GM19193 (cell line): ENCODE results near the gene C9orf40.

Source experiments
- POLR2A ChIP-seq: IDR thresholded peaks from 4 replicates; pipeline ENCODE4 v1.6.1; 2011; ENCODE audit not compliant: insufficient read depth, insufficient read length; ENCODE audit errors: extremely low read depth

C9orf40 gene

DNA sequence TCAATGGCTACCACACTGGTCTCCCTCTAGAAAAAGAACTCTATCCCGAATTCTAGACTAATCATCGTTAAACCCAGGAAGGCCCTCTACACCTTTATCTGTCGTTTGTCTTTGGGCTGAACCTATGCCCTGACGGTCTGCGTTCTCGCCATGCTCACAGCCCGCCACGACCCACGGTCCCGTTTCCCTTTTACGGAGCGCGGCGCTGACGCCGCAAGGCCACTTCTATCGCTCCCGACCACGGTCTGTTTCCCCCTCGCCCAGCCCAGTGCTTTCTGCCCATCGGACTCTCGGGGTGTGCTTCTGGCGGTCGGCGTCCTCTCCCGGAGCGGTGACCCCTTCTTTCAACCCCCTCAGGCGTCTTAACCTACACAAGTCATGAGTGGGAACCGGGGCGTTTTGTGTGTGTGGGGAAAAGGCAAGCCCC, 974 bp downstream of the C9orf40 start:
- TF ChIP-seq POLR2A = no peak

DNA sequence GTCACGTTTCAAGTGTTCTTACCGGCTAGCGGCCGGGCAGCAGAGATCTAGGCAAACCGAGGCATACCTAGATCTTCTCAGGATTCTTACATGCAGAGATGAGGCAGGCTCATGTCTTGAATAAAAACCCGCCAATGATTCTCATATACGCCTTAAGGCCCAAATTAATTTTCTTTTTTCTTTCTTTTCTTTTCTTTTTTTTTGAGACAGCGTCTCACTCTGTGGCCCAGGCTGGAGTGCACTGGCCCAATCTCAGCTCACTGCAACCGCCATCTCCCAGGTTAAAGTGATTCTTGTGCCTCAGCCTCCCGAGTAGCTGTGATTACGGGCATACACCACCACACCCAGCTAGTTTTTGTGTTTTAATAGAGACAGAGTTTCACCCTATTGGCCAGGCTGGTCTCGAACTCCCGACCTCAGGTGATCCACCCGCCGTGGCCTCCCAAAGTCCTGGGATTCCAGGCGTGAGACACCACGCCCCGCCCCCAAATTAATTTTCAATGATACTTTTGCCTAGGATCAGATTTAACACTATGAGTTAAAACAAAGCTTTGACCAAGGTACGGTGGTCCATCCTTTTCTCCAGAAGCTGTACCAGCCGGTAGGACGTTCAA, 1.5 kb downstream of the C9orf40 start:
- TF ChIP-seq POLR2A = no peak

DNA sequence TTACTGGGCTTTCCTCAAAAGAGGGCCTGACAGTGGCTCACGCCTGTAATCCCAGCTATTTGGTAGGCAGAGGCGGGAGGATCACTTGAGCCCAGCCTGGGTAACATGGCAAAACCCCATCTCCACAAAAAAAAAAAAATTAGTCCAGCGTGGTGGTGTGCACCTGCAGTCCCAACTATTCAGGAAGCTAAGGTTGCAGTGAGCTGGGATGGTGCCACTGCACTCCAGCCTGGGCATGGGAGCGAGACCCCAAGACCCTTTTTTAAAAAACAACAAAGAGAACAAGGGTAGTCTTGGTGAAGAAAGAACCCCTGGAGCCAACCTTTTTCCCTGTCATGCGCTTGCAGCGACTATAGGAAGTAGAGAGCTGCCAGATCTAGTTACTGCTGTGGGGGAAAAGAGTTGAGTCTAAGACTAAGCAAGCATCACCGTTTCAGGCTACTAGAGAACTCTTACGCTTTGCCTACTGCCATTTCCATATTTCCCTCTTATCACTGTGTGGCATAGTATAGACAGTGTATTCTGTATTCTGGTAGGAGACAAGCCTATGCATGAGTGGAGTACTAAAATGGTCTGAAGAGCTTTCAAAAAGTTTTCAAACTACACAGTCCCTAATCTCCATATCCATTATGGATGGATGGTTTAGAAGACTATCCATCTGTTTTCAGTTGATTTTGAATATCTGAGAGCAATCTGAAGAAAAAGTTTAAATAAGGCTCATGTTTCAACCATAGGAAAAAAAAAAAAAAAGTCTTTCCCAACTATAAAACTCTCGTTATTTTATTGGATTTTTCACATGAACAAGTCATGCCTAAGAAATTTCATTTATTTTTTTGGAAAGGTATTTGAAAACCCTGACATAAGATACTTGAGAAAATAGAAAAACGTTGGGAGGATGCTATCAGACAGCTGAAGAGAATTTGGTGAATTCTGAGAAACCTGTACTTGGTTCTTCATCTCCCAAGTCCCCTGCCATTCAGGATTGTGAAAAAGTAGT, 2.6 kb downstream of the C9orf40 start:
- no peak for TF ChIP-seq POLR2A

DNA sequence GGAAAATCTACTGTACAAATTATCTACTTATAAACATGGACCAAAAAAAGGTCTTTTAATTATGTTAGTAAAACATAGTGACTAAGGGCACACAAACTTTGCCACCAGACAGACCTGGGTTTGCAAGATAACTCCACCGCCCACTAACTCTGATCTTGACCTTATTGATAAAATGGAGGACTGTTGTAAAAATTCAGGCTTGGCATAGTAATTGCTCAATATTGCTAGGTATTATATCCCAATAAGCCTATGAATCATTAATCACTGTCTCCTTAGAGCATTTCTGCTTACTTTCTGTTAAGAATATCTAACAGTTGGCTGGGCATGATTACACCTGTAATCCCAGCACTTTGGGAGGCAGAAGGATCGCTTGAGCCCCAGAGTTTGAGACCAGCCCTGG, 3.8 kb downstream of the C9orf40 start:
- TF ChIP-seq POLR2A = no peak

DNA sequence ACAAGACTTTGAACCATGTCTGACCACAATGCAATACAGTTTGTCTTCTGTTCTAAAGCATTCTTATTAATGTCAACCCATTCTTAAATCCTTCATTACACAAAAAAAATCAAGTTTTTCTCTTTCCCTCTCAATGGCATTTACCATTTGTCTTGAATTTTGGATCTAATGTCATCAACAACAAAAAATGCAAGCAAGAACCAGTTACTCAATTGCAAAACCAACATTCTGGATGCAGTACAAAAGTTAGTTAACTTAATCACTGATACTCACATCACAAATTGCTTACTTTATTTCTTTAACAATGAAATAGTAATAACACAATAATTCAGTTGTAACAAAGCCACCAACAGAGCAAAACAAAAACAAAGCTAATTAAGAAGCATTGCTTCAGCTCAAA, 6.0 kb downstream of the C9orf40 start:
- no peak for TF ChIP-seq POLR2A

DNA sequence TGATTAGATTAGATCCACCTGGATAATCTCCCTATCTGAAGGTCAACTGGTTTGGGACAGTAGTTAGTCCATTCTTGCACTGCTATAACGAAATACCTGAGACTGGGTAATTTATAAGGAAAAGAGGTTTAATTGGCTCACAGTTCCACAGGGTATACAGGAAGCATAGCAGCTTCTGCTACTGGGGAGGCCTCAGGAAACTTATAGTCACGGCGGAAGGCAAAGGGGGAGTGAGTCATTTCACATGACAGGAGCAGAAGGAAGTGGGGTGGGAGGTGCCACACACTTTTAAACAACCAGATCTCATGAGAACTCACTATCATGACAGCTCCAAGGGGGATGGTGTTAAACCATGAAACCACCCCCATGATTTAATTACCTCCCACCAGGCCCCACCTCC, 9.9 kb downstream of the C9orf40 start:
- no peak for TF ChIP-seq POLR2A

DNA sequence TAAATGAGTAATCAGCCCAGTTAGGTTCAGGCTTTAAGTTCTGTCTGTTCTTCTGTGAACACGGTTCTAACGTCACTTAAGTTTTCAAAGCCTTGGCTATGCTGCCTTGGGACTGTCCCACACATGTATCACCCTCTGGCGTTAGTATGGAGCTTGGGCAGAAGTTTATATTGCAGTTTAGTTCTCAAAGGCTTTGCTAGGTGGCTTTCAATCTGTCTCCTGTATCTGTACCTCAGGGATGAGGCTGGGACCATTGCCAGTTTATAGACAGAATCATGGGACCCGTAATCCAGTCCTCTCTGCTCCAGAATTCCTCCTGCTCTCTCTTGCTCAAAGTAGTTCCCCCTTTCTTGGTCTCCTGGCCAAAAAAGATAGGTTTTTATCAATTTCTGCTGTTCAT, 12.1 kb downstream of the C9orf40 start:
- no peak for TF ChIP-seq POLR2A

DNA sequence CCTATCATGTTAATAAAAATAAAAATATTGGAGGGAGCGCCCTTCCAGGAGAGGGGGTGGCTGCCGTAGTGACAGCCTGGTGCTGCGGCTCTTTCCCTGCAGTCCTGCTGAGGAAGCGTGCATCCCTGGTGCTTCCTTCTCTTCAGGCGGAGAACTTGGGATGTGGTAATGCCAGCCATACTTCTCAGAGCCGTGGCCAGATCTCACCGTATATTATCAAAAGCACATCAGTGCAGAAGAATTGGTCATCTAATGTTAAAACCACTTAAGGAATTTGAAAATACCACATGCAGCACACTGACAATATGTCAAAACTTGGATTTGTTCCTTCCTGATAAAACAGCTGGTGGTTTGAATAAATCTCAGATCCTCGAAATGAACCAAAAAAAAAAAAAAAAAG, 17.7 kb downstream of the C9orf40 start:
- no peak for TF ChIP-seq POLR2A

DNA sequence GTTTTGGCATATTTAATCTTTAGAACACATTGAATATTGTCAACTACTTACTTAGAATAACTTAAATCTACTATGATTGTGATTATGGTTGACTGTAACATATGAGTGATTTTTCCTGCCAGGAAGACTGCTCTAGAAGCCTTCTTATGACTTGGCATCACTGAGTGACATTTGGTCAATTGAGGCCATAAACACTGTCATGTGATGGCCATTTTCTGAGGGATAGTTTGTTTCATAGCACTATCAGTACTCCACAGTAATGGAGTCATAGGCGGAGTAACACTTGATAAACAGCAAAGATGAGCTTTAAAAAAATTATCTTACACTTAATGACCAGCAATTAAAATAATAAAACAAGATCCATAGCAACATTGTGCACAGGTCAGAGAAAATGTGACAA, 31.0 kb downstream of the C9orf40 start:
- no peak for TF ChIP-seq POLR2A

DNA sequence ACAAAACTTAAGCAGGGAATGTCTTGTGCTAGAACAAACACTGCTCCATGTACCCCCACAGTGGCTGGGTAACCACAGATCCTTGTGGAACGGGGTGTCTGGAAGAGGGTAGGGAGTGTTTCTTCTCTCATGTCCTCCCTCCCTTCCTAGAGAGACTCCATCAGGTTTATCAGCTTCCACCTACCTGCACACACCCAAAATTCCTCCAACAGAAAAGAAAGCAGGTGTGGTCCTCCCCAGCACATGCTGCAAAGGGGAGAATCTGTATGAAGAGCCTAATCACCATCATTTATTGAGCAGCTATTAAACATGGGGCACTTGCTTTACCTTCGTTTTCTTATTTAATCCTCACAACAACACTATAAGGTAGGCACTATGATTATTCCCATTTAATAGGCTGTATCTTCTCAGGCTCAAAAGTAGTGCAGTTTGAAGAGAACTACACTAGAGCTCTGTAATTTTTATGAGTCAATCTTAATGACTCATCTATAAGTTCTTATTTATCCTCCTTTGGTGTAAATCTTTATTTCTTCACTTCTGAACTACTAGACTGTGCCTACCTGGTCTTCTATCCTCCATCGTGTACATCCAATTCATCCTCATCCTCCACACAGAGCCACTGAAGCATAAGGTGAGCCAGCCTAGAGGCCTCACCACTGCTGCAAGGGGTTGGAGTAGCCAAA, 31.6 kb downstream of the C9orf40 start:
- no peak for TF ChIP-seq POLR2A

DNA sequence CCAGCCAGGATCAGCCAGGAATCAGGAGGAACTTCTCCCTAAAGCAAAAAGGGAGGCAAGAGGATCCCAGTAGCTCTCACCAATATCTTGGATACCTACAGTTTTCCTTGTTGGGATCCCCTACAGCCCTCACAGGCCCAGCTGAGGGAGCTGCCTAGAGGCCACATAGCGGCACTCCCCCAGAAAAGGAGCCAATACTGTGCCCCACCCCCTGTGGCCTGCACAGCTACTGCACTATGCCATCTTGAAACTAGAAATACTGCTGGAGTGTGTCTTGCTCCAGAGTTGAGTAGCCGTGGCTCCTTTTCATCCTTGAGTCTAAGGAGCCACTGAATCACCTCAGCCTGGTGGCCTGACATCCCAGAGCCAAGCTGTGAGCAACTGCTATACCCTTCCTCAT, 42.7 kb downstream of the C9orf40 start:
- no peak for TF ChIP-seq POLR2A

DNA sequence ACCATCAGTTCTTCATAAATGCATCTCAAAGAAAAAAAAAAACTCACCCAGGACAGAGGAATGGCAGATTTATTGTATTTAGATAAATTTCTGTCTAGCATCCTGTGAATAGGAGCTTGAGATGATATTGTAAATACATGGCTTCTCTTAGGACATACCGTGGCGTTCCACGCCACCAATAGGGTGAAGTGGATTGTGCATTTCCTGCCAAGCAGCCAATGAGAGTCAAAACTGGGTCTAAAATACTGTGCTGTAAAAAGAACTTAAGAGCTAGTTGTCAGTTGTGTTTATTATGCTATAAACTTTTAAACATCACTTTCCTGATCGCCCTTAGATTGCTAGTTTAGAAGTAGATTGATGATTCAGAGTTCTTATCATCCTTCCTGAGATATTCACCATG, 44.0 kb downstream of the C9orf40 start:
- no peak for TF ChIP-seq POLR2A

DNA sequence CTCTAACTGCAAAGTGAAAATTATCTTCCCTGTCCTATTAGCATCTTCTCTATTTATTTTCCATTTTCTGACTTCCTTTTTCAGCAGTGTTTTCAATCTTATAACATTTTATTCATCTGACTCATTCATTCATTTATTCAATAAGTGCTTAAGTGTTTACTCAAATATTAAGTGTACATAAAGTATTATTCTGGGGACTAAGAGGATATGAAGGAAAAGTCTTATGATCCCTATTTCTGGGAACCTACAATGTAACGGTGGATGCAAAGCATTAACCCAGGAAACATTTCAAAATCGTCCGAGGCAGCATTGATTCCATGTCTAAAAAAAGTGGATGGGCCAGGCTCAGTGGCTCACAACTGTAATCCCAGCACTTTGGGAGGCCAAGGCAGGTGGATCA, 45.6 kb downstream of the C9orf40 start:
- TF ChIP-seq POLR2A = no peak

DNA sequence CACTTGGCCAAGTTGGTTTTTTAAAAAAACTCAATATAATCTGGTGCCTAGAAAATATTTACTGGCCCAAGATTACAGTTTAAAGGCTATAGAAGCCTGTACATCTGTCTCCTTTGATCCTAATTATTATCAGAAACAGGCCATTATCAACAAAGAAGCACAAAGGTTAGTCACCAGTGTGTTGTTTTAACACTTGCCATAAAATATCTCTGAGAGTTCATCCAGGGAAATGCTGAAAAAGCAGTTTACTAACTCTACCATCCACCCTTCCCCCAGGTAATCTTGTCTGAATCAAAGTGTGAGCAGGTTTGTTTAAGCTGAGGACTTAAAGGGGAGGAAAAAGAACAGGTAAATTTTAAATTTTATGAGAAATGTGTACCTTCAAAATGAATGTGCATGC, 51.7 kb downstream of the C9orf40 start:
- no peak for TF ChIP-seq POLR2A
